H1 (cell line): ENCODE measurements around the gene DLX2. TPM values are rescaled to one million over a fixed set of nuclear protein-coding genes. Genes with fewer than 3 reads are reported as not detected.

ENCODE experiments used
- CTCF ChIA-PET: fragments of 300-600 bp; sonication (Branson Sonifier 250); formaldehyde crosslinking; loops from one replicate; lab custom pipeline; 2021; ENCODE audit not compliant: partially characterized antibody; lab: Charles Lee
- POLR2A ChIA-PET: fragments of 300-600 bp; sonication (Branson Sonifier 250); formaldehyde crosslinking; loops from one replicate; lab custom pipeline; 2021; ENCODE audit warnings: inconsistent platforms; ENCODE audit not compliant: partially characterized antibody; lab: Charles Lee
- DNase-seq, 2 experiments: peaks; one replicate each; pipeline versions ENCODE4 v3.0.0 to v3.0.0-alpha.2; 2010 to 2022; ENCODE audit warnings: low spot score in 2 of 2, low read depth in 1 of 2, mixed read lengths in 1 of 2
- FAIRE-seq: peaks from 2 replicates; lab custom pipeline; 2011; peaks lifted over from hg19 to GRCh38; lab: Jason Lieb, UNC
- H2AFZ ChIP-seq: 2 replicates; pipeline ENCODE4 v1.8.1; 2012; ENCODE audit warnings: low read length, inconsistent platforms
- H2AK5ac ChIP-seq: 2 replicates; pipeline ENCODE4 v1.6.1; 2013; ENCODE audit warnings: low read depth, low read length
- H2BK120ac ChIP-seq: replicated peaks from 2 replicates; pipeline ENCODE3; 2013; ENCODE audit warnings: low read depth, low read length, inconsistent platforms
- H2BK12ac ChIP-seq: 2 replicates; pipeline ENCODE4 v1.6.1; 2013; ENCODE audit warnings: low read depth, low read length
- H2BK15ac ChIP-seq: 2 replicates; pipeline ENCODE4 v1.6.1; 2013; ENCODE audit warnings: low read length
- H2BK20ac ChIP-seq: 2 replicates; pipeline ENCODE4 v1.6.1; 2013; ENCODE audit warnings: low read length
- H2BK5ac ChIP-seq: 2 replicates; pipeline ENCODE4 v1.6.1; 2013; ENCODE audit warnings: low read depth, low read length
- H3K14ac ChIP-seq: 2 replicates; pipeline ENCODE4 v1.6.1; 2013; ENCODE audit warnings: inconsistent platforms; ENCODE audit not compliant: insufficient read length
- H3K18ac ChIP-seq: 2 replicates; pipeline ENCODE4 v1.6.1; 2013; ENCODE audit warnings: low read length; ENCODE audit errors: extremely low read depth
- H3K23ac ChIP-seq: 2 replicates; pipeline ENCODE4 v1.6.1; 2013; ENCODE audit warnings: inconsistent platforms; ENCODE audit not compliant: insufficient read length
- H3K23me2 ChIP-seq: 2 replicates; pipeline ENCODE4 v1.6.1; 2013; ENCODE audit warnings: low read depth, low read length
- H3K27ac ChIP-seq: 2 replicates; pipeline ENCODE4 v1.6.1; 2011; ENCODE audit warnings: low read depth, low read length, inconsistent platforms
- H3K27me3 ChIP-seq, 4 experiments: replicated peaks in 1 of 4; 1 replicate in 1 of 4; 2 replicates in 3 of 4; pipeline versions ENCODE4 v1.6.1 to v1.8.1; 2011 to 2013; ENCODE audit warnings: low read length in 3 of 4, mild to moderate bottlenecking in 3 of 4, inconsistent platforms in 2 of 4, mixed read lengths in 2 of 4, moderate library complexity in 1 of 4; ENCODE audit not compliant: control insufficient read depth in 3 of 4, insufficient read depth in 3 of 4; ENCODE audit errors: extremely low read depth in 1 of 4
- H3K36me3 ChIP-seq, 4 experiments: 2 replicates each; pipeline versions ENCODE4 v1.6.1 to v1.8.1; 2011 to 2013; ENCODE audit warnings: mild to moderate bottlenecking in 4 of 4, low read length in 3 of 4, moderate library complexity in 2 of 4, control low read depth in 1 of 4, inconsistent platforms in 1 of 4; ENCODE audit not compliant: insufficient read depth in 4 of 4, control insufficient read depth in 2 of 4
- H3K4ac ChIP-seq: replicated peaks from 2 replicates; pipeline ENCODE3; 2013; ENCODE audit warnings: low read length, low read depth, mixed read lengths, inconsistent platforms; ENCODE audit not compliant: insufficient read length
- H3K4me1 ChIP-seq, 4 experiments: replicated peaks in 1 of 4; 1 replicate in 1 of 4; 2 replicates in 3 of 4; pipeline versions ENCODE4 v1.6.1 to v1.8.1; 2011 to 2013; ENCODE audit warnings: low read length in 3 of 4, inconsistent platforms in 2 of 4, mixed read lengths in 1 of 4; ENCODE audit not compliant: insufficient read depth in 4 of 4, control insufficient read depth in 3 of 4
- H3K4me2 ChIP-seq, 2 experiments: 2 replicates each; pipeline versions ENCODE4 v1.6.1 to v1.8.1; 2011 to 2013; ENCODE audit warnings: low read depth in 2 of 2, low read length in 2 of 2, control low read depth in 1 of 2, inconsistent platforms in 1 of 2, mild to moderate bottlenecking in 1 of 2; ENCODE audit not compliant: insufficient read depth in 1 of 2
- H3K4me3 ChIP-seq, 4 experiments: fragments of 200-600, 300-600 bp in 1 of 4; sonication (generic), shearing (Covaris generic), sonication (Bioruptor Twin) in 1 of 4; 2 replicates each; pipeline versions ENCODE4 v1.5.1 to v1.8.1; 2011 to 2016; ENCODE audit warnings: low read length in 4 of 4, low read depth in 3 of 4, control low read depth in 2 of 4, inconsistent platforms in 2 of 4, mild to moderate bottlenecking in 2 of 4, mixed read lengths in 1 of 4, moderate library complexity in 1 of 4; ENCODE audit not compliant: insufficient read depth in 2 of 4; ENCODE audit errors: extremely low read depth in 1 of 4
- H3K56ac ChIP-seq: replicated peaks from 2 replicates; pipeline ENCODE3; 2013; ENCODE audit warnings: low read depth, mild to moderate bottlenecking, mixed read lengths, low read length, inconsistent platforms; ENCODE audit not compliant: insufficient read length
- H3K79me1 ChIP-seq: 2 replicates; pipeline ENCODE4 v1.6.1; 2013; ENCODE audit warnings: low read depth, low read length, control low read depth
- H3K79me2 ChIP-seq, 2 experiments: 2 replicates each; pipeline versions ENCODE4 v1.6.1 to v1.8.1; 2012 to 2013; ENCODE audit warnings: low read length in 2 of 2, mild to moderate bottlenecking in 2 of 2, inconsistent platforms in 1 of 2; ENCODE audit not compliant: insufficient read depth in 2 of 2, control insufficient read depth in 1 of 2
- H3K9ac ChIP-seq, 4 experiments: replicated peaks in 1 of 4; 1 replicate in 1 of 4; 2 replicates in 3 of 4; pipeline versions ENCODE4 v1.6.1 to v1.8.1; 2011 to 2013; ENCODE audit warnings: low read depth in 3 of 4, low read length in 3 of 4, control low read depth in 2 of 4, mild to moderate bottlenecking in 2 of 4, moderate library complexity in 2 of 4, inconsistent platforms in 1 of 4; ENCODE audit errors: extremely low read depth in 1 of 4
- H3K9me3 ChIP-seq, 2 experiments: 2 replicates each; pipeline versions ENCODE4 v1.6.1 to v1.8.1; 2012 to 2013; ENCODE audit warnings: mild to moderate bottlenecking in 2 of 2, moderate library complexity in 2 of 2, control low read depth in 1 of 2, inconsistent platforms in 1 of 2, low read depth in 1 of 2, low read length in 1 of 2, mixed read lengths in 1 of 2; ENCODE audit not compliant: insufficient read depth in 2 of 2
- H4K20me1 ChIP-seq, 2 experiments: replicated peaks in 1 of 2; 2 replicates each; pipeline versions ENCODE3 to v1.8.1; 2011 to 2013; ENCODE audit warnings: inconsistent platforms in 2 of 2, low read length in 2 of 2, mild to moderate bottlenecking in 1 of 2; ENCODE audit not compliant: insufficient read depth in 2 of 2, control insufficient read depth in 1 of 2
- H4K5ac ChIP-seq: 2 replicates; pipeline ENCODE4 v1.6.1; 2013; ENCODE audit warnings: low read length, low read depth, mixed read lengths, inconsistent platforms; ENCODE audit not compliant: insufficient read length
- H4K8ac ChIP-seq: 2 replicates; pipeline ENCODE4 v1.8.0; 2013; ENCODE audit warnings: mild to moderate bottlenecking, moderate library complexity, low read length, inconsistent platforms; ENCODE audit not compliant: insufficient read depth; ENCODE audit errors: extremely low read depth
- H4K91ac ChIP-seq: replicated peaks from 2 replicates; pipeline ENCODE3; 2013; ENCODE audit warnings: low read length, mixed read lengths, inconsistent platforms; ENCODE audit not compliant: insufficient read length
- E2F6 ChIP-seq: IDR thresholded peaks from 2 replicates; pipeline ENCODE4 v1.6.1; 2012; ENCODE audit warnings: inconsistent platforms
- EP300 ChIP-seq, 2 experiments: IDR thresholded peaks; 1 replicate in 1 of 2; 2 replicates in 1 of 2; pipeline ENCODE4 v1.6.1; 2011 to 2012; ENCODE audit warnings: low read depth in 2 of 2, low read length in 2 of 2, mild to moderate bottlenecking in 2 of 2, borderline replicate concordance in 1 of 2, inconsistent platforms in 1 of 2, moderate library complexity in 1 of 2
- HDAC6 ChIP-seq: IDR thresholded peaks from one replicate; pipeline ENCODE4 v1.7.1; 2012; ENCODE audit warnings: low read depth, mild to moderate bottlenecking, inconsistent platforms, low read length, moderate library complexity
- KDM5A ChIP-seq: fragments of 200-600 bp; IDR thresholded peaks from 2 replicates; pipeline ENCODE4 v1.7.1; 2012; ENCODE audit warnings: mild to moderate bottlenecking, low read length, inconsistent platforms, mixed read lengths
- POU5F1 ChIP-seq: IDR thresholded peaks from 2 replicates; pipeline ENCODE4 v1.6.1; 2011; ENCODE audit warnings: low read depth, mild to moderate bottlenecking, low read length, moderate library complexity
- RAD21 ChIP-seq, 2 experiments: IDR thresholded peaks in 1 of 2; conservative IDR thresholded peaks in 1 of 2; 2 replicates each; pipeline ENCODE4 v1.6.1; 2011; ENCODE audit warnings: low read depth in 2 of 2, low read length in 2 of 2, improper control_type of control experiment in 1 of 2, inconsistent platforms in 1 of 2, mild to moderate bottlenecking in 1 of 2, moderate library complexity in 1 of 2
- SP1 ChIP-seq: IDR thresholded peaks from 2 replicates; pipeline ENCODE4 v1.6.1; 2011; ENCODE audit warnings: low read depth, low read length
- TAF1 ChIP-seq: IDR thresholded peaks from 2 replicates; pipeline ENCODE4 v1.6.1; 2011; ENCODE audit warnings: mild to moderate bottlenecking, low read depth, low read length
- TBP ChIP-seq: IDR thresholded peaks from 2 replicates; pipeline ENCODE4 v1.6.1; 2011; ENCODE audit warnings: low read depth, low read length, improper control_type of control experiment
- WGBS, 2 experiments: shearing (Covaris generic) in 1 of 2; methylation state at CpG; one replicate each; pipeline versions ENCODE4 v1.1.6 to v1.1.7; 2013 to 2015; ENCODE audit warnings: low lambda C conversion rate in 2 of 2, mixed read lengths in 2 of 2, inconsistent platforms in 1 of 2, low coverage in 1 of 2, missing lambda C conversion rate in 1 of 2; ENCODE audit not compliant: insufficient replicate concordance in 2 of 2, insufficient coverage in 1 of 2, insufficient read length in 1 of 2; ENCODE audit errors: extremely low coverage in 1 of 2, missing lambda C conversion rate in 1 of 2; 5-methylcytosine and 5-hydroxymethylcytosine counted together
- polyA plus RNA-seq, 7 experiments: library from polyadenylated mRNA; depleted of rRNA in 3 of 7; stranded (reverse) in 5 of 7; unstranded in 2 of 7; fragments of >200 nt in 5 of 7; fragments of 200-250 nt in 2 of 7; gene quantifications; 1 replicate in 5 of 7; 2 replicates in 1 of 7; 4 replicates in 1 of 7; pipeline versions ENCODE4 v1.2.1 to v1.2.3, GENCODE V29; 2011 to 2013; ENCODE audit warnings: missing spikeins in 2 of 7, mixed read lengths in 2 of 7
- total RNA-seq: library from RNA; stranded (reverse); fragmentation: NEBNext Ultra II Directional; extraction: Animal tissue kit (Norgen Biotek cat#: 25700); gene quantifications from 2 replicates; pipeline ENCODE4 v1.2.1, GENCODE V29; 2021

The DLX2 gene
- total and polyA plus RNA-seq, 2 of the 8 experiments (the other 6 are each of a cell fraction or from before 2014, with no cell fraction given), result 0.45 TPM; not detected in 1

GRCh38 chr2:172084645-172085459, 17.8 kb downstream of the DLX2 start:
- Histone ChIP-seq H3K4me1 (peaks cover 2 to 61% (median 31%) of the 10 kb centered on the region in 4 experiments), H3K27ac (no peak overlapping the region), H3K79me1 (no peaks in the 10 kb centered on the region), H2BK20ac (0 out of 2 replicates have a peak overlapping the region, but pooled peaks have one; percentile 18), H3K14ac (no peak overlapping the region), H3K36me3 (0 out of 8 replicates have a peak, but pooled peaks cover 0 to 3% (median 0%) of the 10 kb centered on the region in 4 experiments), H3K18ac (peak overlapping the region; percentile 48; the same call in 1 of the 2 replicates), H3K56ac (no peak overlapping the region), H4K5ac (no peak overlapping the region), H3K4me3 (peak overlapping the region; percentile 40 to 66 (median 53)), H4K91ac (no peak overlapping the region), H2BK5ac (no peak overlapping the region; the same call in 1 of the 2 replicates), H3K23me2 (peaks cover 14% of the 10 kb centered on the region; the same call in 1 of the 2 replicates), H4K20me1 (peaks cover 23 to 45% of the 10 kb centered on the region in 2 experiments), H2BK12ac (0 out of 2 replicates have a peak overlapping the region, but pooled peaks have one; percentile 39), H3K9ac (no peak overlapping the region), H3K79me2 (no peaks in the 10 kb centered on the region), H3K27me3 (peaks cover 93 to 100% (median 99%) of the 10 kb centered on the region in 4 experiments), H3K4me2 (peak overlapping the region; percentile 78 to 84), H4K8ac (no peak overlapping the region), H3K9me3 (no peaks in the 10 kb centered on the region), H2AK5ac (no peak overlapping the region), H2BK15ac (0 out of 2 replicates have a peak overlapping the region, but pooled peaks have one; percentile 81), H2AFZ (peak overlapping the region; percentile 9; the same call in 1 of the 2 replicates), H3K23ac (no peak overlapping the region), H3K4ac (no peak overlapping the region), H2BK120ac (no peak overlapping the region)
- POLR2A ChIA-PET, result interaction anchor here (0.8 to 14.0 kb wide), 2 partner anchors 12 to 17 kb away, joined by 3 to 184 read pairs; partner anchors contain the start of gene DLX2
- CTCF ChIA-PET, result interaction anchor here (0.9 to 12.4 kb wide), 5 partner anchors 11 to 489 kb away, joined by 3 to 198 read pairs (median 19); partner anchors contain the start of gene DLX2
- DNase-seq (peak in 1 of 2 experiments; percentile 88), FAIRE-seq (peak; percentile 72)
- WGBS, 2 experiments, result 1% methylated on average over 43 of the region's 76 CpGs; no CpG with 5 or more reads in 1 of the 2 experiments
- TF ChIP-seq EP300 (IDR thresholded peaks at IDR 0.05; ENCODE audit: borderline replicate concordance in 1 of 2, low read depth in 2 of 2, low read length in 2 of 2) (no peak), E2F6 (peak; percentile 55; the same call in 1 of the 2 replicates), TAF1 (peak; percentile 51; the same call in 1 of the 2 replicates), RAD21 (IDR thresholded peaks at IDR 0.05 in 1 of 2, conservative IDR thresholded peaks at IDR 0.05 in 1 of 2; ENCODE audit: low read depth in 2 of 2, low read length in 2 of 2) (no peak), TBP (0 out of 2 replicates have a peak, but pooled peaks have one; percentile 10), HDAC6 (no peak), POU5F1 (no peak), KDM5A (no peak), SP1 (0 out of 2 replicates have a peak, but pooled peaks have one; percentile 23)
